GM12872 (cell line): ENCODE measurements around the gene ALPL.

Experiments
- CTCF ChIP-seq: IDR thresholded peaks from 3 replicates; pipeline ENCODE4 v1.5.1; 2011; ENCODE audit warnings: low read depth, mild to moderate bottlenecking, low read length, moderate library complexity; ENCODE audit not compliant: insufficient read depth

Gene ALPL

GRCh38 chr1:21589618-21590017, 80.4 kb downstream of the ALPL start:
- no peak for TF ChIP-seq CTCF

GRCh38 chr1:21590126-21590880, 81.1 kb downstream of the ALPL start:
- no peak for TF ChIP-seq CTCF

GRCh38 chr1:21590934-21591333, 81.7 kb downstream of the ALPL start:
- TF ChIP-seq CTCF, result no peak

- TF ChIP-seq CTCF, result no peak
These were observed 83.1 kb downstream of the ALPL start for GRCh38 chr1:21592086-21592865.

GRCh38 chr1:21593231-21593630, 84.0 kb downstream of the ALPL start:
- no peak for TF ChIP-seq CTCF

GRCh38 chr1:21594501-21594900, 85.3 kb downstream of the ALPL start:
- no peak for TF ChIP-seq CTCF

- TF ChIP-seq CTCF, result peak; percentile 74
These were observed 86.0 kb downstream of the ALPL start for GRCh38 chr1:21594935-21595897.
